GM18499 (cell line): Measurements from ENCODE around the gene CFAP20DC.
"Not testable (repeated sequence)": the region's sequence is repeated elsewhere in the genome, so short reads cannot be mapped to it uniquely, and the experiment has no call there.

ENCODE experiments used
- ATAC-seq: cut with Tn5 transposase; IDR thresholded peaks from one replicate; pipeline ENCODE4 v1.9.1; 2021; ENCODE audit warnings: moderate number of reproducible peaks; ENCODE audit not compliant: insufficient read depth, unreplicated experiment

Gene CFAP20DC

DNA sequence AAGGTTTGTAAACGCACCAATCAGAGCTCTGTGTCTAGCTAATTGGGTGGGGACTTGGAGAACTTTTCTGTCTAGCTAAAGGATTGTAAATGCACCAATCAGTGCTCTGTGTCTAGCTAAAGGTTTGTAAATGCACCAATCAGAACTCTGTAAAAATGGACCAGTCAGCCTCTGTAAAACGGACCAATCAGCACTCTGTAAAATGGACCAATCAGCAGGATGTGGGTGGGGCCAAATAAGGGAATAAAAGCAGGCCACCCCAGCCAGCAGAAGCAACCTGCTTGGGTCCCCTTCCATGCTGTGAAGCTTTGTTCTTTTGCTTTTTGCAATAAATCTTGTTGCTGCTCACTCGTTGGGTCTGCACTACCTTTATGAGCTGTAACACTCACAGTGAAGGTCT is 340.8 kb downstream of the CFAP20DC start:
- ATAC-seq: not testable (repeated sequence)

DNA sequence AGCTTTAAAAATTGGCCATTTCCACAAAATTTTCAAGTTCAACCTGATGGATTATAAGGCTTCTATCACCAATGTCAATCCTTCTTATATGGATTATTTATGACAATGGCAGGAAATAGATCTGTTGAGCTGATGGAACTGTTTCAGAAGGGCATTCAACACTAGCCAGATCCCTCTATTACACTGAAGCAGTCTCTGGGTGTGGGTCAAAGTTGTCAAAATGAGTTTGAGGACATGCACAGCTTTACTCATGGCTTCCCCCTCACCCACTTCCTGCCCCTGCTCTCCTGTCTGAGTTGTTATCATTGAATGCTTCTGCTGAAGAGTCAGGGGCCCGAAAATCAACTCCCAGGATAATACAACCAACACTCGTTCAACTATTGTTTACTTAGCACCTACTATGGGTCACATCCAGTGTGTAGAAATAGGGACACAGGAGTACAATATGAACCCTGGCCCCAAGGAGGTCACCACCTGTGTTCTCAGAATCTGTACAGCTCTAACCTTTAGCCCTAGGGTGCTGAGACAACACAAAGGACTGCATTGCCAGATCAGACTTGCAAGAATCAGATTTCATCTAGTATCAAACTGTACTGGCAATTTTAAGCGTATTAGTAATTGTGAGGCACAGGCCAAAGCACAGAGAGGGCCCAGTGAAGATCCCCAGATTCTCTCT is 341.6 kb downstream of the CFAP20DC start:
- no peak for ATAC-seq

DNA sequence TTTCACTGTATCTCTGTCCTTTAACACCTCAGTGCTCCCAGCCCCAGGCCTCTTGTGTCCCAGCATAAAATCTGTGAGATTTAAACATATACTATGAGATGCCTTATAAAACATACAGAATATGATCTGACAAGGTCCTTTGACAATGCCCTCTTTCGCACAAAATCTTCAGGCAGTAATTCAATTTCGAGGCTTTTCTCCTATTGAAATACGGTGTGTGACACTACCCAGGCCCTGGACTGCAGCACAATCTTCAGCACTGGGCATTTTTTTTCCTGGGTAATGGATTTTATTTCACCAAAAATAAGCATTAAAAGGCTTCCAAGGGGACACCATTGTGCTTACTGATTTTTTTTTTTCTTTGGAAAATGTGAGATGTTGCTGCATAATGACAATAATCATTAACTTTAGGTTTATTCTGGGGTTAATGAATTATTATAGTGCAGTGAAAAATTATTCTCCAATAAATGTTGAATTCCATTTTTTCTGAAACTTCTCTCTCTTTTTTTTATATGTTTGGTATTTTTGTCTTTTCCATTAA is 342.4 kb downstream of the CFAP20DC start:
- ATAC-seq: no peak

DNA sequence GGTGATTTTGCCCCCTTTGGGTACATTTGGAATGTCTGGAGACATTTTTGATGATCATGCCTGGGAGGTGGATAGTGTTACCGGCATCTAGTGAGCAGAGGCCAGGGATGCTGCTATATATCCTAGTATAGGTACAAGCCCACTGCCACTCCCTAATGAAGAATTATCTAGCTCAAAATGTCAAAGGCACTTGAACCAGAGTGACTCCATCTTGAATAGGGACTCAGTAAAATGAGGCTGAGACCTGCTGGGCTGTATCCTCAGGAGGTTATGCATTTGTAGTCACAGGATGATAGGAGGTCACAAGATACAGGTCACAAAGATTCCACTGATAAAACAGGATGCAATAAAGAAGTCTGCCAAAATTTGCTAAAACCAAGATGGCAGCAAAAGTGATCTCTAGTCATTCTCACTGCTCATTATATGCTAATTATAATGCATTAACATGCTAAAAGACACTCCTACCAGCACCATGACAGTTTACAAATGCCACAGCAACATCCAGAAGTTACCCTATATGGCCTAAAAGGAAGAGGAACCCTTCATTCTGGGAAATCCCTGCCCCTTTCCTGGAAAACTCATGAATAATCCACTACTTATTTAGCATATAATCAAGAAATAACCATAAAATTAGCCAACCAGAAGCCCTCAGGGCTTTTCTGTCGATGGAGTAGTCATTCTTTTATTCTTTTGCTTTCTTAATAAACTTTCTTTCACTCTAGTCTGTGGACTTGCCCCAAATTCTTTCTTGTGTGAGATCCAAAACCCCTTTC is 343.2 kb downstream of the CFAP20DC start:
- ATAC-seq: no peak

DNA sequence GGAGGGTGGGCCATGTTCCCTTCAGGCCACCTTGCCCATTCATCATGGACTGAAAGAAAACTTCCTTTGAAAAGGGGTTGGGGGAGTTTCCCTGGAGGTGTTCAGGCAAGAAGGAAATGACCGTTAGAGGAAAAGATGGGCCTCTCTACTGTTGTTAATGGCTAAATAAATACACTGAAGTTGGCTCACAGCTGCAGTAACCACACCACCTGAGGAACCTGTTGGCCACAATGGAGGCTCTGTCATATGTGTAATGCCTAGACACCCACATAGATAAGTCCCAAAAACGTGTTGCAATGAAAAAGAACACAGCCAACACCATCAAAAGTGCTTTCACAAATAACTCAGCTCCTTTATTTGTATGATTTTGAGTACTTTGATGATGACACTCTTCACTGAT is 345.1 kb downstream of the CFAP20DC start:
- ATAC-seq: no peak

DNA sequence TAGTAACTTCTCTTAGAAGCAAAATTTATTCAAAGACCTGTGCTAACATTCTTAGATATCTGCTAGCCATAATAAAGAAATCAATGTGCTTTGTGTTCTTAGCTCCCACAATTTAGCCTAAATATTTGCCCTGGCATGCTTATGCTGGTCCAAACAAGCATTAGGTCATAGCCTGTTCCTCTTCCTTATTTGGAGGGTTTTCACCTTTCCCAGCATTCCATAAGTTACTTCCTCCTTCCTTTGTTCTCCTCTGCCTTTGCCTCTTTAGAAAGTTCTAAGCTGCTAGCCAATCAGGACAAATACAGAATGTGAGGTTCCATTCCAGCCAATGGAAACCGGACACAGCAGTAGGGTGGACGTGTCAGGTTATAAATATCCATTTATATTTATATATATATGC is 345.5 kb downstream of the CFAP20DC start:
- not testable (repeated sequence) for ATAC-seq

DNA sequence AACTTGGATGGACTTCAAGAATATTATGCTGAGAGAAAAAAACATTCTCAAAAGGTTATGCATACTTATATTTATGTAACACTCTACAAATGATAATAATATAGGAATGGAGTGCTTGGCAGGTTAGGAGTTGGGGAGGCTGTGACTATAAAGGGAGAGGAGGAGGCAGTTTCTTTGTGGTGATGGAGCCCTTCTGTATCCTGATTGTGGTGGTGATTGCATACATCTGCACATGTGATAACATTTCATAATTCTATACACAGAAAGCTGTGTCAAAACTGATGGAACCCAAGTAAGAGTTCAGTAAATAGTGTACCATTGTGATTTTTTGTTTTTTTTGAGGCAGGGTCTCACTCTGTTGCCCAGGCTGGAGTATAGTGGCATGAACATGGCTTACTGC is 351.6 kb downstream of the CFAP20DC start:
- ATAC-seq: no peak

DNA sequence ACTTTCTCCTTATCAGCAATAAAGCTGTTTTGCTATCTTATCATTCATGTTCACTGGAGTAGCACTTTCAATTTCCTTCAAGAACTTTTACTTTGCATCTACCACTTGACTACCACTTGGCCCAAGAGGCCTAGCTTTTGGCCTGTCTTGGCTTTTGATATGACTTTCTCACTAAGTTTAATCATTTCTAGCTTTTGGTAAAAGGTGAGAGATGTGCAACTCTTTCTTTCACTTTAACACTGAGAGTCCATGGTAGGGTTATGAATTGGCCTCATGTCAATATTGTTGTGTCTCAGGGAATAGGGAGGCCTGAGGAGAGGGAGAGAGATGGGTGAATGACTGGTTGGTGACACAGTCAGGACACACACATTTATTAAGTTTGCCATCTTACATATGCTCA is 352.3 kb downstream of the CFAP20DC start:
- ATAC-seq: no peak

DNA sequence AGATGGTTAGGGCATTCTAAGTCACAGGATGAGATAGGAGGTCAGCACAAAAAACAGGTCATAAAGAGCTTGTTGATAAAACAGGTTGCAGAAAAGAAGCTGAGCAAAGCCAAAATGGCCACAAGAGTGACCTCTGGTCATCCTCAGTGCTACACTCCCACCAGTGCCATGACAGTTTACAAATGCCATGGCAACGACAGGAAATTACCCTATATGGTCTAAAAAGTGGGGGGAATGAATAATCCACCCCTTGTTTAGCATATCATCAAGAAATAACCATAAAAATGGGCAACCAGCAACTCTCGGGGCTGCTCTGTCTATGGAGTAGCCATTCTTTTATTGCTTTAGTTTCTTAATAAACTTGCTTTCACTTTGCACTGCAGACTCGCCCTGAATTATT is 353.0 kb downstream of the CFAP20DC start:
- ATAC-seq: not testable (repeated sequence)

DNA sequence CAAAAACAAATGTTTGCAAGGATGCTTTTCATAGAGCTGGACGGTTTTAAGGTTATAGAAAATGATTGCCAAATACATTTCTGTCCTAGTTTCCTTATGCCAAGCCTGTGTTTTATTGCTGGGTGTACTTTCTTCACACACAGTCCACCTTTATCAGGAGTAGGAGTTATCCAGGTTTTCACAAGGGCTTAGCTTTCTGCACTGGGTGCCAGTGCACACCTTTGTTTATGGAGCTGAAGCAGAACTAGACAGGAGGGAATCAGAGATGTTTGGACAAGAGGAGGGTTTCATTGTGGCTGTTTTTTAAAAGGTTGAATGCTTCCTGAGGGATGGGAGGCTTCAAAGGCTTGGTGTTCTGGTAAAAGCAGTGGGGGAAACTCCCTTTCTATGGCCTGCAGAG is 353.7 kb downstream of the CFAP20DC start:
- ATAC-seq: no peak

DNA sequence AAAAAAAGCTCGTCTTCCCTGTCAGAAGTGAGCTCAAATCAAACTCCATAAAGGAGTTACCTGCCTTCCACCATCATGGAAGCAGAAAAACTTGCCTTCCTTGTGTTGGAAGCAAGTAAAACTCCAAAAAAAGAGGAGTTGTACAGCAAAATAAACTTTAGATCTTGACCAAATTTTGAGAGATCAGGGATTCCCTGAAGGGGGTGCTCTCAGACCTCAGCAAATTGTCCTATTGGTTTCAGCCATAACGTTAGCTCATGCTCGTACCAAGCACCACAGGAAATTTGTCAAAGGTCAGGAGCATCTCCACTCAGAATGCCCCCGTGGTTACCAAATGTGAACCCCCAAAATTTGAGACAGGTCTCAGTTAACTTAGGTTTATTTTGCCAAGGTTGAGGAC is 354.5 kb downstream of the CFAP20DC start:
- ATAC-seq: not testable (repeated sequence)

DNA sequence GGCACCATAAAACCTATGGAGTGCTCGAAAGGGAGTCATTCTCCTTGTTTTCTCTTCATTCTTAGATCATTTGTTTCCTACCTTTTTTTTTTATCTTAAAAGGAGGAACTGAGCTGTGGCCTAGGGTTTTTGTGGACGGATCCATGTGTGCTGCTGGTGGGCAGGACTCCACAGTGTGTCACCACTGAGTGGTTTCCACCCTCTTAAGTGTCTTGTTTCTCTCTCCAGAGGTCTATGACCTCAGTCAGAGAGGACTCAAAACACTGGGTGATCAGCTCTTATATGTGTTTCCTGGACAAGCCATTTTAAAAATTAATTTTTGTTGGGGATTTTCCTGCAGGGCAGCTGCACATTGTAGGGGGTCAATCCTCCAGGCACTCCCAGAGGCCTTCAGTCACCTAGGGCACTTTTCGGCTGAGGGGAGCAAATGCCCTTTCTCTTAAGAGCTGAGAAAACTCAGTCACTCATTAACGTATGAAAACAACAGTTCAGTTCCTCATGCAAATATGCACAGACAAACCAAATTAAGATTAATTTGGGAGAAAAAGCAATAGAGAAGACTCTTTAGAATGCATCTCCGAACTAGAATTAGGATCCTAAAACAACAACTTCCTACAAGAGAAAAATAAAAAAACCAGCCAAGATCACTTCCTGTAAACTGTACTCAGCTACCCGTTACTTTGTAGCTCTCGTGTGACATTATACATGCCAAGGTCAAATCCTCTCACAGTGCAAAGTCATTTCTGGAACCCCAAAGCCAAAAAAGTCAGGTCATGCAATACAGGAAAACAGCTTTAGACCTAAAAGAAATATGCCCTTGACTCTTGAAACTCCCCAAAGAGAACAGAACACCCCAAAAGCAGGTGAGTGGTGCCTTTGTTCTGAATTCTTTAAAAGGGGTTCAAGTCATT is 355.6 kb downstream of the CFAP20DC start:
- ATAC-seq: no peak

DNA sequence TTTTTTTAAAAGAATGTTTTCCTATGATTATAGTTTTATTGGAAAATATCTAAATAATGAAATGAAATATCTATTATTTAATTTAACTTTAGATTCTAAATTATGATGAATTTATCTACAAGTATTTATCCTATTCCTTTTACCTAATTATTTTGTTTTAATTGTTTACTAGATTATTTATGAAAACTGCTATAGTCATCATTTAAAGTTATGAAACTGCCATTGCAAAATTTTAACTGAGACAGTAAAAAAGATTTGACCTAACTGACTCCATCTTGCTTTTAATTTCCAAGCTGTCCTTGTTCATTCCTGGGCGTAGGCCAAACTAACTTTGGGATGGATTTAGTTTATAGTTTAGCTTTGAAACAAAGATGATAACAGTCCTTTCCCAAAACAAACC is 357.3 kb downstream of the CFAP20DC start:
- no peak for ATAC-seq
